Right ventricle myocardium superior (tissue), 1 donor: ENCODE results near the gene GAREM1. TPM values are rescaled to one million over a fixed set of nuclear protein-coding genes. Genes with fewer than 3 reads are reported as not detected.

Experiments
- ATAC-seq: fragments of 200-7000 bp; cut with Tn5 transposase; one replicate; pipeline ENCODE4 v1.9.1; 2020; ENCODE audit warnings: mild to moderate bottlenecking; ENCODE audit not compliant: poor library complexity
- DNase-seq: peaks from one replicate; pipeline ENCODE4 v3.0.0-alpha.2; 2020
- intact Hi-C: fragments of 100-400 bp; cut with DNase I; formaldehyde crosslinking; loops from one replicate; pipeline ENCODE4 v1.11.2; 2022
- total RNA-seq: library from RNA; stranded (reverse); fragmentation: NEBNext Ultra II Directional; extraction: Animal tissue kit (Norgen Biotek cat#: 25700); gene quantifications from one replicate; pipeline ENCODE4 v1.2.1, GENCODE V29; 2021
- donor health status: DM: no; HTN: yes; CAD: no; lungs with severe emphysema.

The GAREM1 gene
- total RNA-seq, 1 donor from 2014 or later = 23.5 TPM

GRCh38 chr18:32289483-32290075, 181.1 kb downstream of the GAREM1 start:
- peak; percentile 77 for ATAC-seq
- intact Hi-C loops = loop anchor here (5.0 to 10.0 kb wide), 2 partner anchors 65 to 178 kb away; no protein-coding TSS in a partner anchor
- DNase-seq = no peak

- intact Hi-C loops = loop anchor here (5.0 kb wide), 1 partner anchor 179 kb away; no protein-coding TSS in a partner anchor
- DNase-seq = no peak
- no peak for ATAC-seq
Observed at GRCh38 chr18:32287873-32288272, 182.8 kb downstream of the GAREM1 start.

GRCh38 chr18:32287249-32287648, 183.4 kb downstream of the GAREM1 start:
- DNase-seq (no peak), ATAC-seq (peak; percentile 28)
- intact Hi-C loops = loop anchor here (5.0 kb wide), 1 partner anchor 180 kb away; no protein-coding TSS in a partner anchor

- intact Hi-C loops = loop anchor here (5.0 kb wide), 1 partner anchor 181 kb away; no protein-coding TSS in a partner anchor
Observed at GRCh38 chr18:32286749-32287148, 183.9 kb downstream of the GAREM1 start.

DNA sequence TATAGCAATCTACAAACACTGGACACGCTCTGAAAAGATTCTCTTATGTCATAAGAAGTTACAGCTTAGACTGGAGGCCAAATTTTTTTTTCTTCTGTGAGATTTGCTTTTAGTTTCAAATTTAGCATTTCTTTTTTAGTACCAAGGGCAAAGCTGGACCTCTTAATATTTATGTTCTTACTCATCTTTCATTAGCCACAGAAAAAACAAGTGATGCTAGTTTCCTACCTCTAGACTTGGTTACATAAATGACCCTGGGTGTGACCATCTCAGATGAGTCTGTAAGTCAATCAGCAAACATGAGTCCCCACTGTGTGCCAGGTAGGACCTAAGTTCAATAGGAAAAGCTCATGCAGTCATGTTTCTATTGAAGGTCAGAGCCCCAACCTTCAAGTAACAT, 186.4 kb downstream of the GAREM1 start:
- DNase-seq (no peak), ATAC-seq (no peak)
- intact Hi-C loops = no loop called here

More at GRCh38 chr18:32286749-32287148, 183.9 kb downstream of the GAREM1 start:
- DNase-seq (no peak), ATAC-seq (no peak)

GRCh38 chr18:32280911-32281310, 189.8 kb downstream of the GAREM1 start:
- no peak for ATAC-seq
- intact Hi-C loops = no loop called here
- DNase-seq = no peak

DNA sequence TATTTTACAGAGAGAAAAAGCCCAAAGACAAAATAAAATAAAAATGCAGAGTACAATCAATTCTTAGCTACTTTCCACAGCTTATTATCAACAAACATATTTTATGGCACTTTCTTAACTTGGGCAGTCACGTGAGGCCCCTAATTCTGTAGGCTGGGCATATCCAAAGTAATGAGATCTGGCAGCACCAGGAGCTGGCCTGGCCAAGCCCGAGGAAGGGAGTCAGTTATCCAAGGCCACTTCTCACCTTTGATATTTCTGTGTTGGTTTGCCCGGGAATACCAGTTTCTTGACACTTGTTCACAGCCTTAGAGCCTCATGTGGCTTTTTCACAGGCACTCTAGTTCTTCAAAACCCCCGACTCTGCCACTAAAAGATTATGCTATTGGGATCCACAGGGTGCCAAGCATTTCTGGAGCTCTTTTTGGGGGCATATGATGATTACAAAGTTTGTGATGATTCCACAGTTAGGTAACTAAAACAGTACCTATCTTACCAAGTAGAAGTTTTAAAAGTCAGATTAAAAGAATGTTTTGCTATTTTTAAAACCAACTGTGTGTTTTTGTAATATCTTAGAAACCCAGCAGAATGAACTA, 190.4 kb downstream of the GAREM1 start:
- intact Hi-C loops = no loop called here
- no peak for DNase-seq
- no peak for ATAC-seq

- no peak for DNase-seq
- intact Hi-C loops = no loop called here
- ATAC-seq = no peak
Observed at GRCh38 chr18:32278177-32278799, 192.4 kb downstream of the GAREM1 start.

GRCh38 chr18:32277549-32277948, 193.1 kb downstream of the GAREM1 start:
- ATAC-seq (no peak), DNase-seq (no peak)
- intact Hi-C loops = no loop called here

DNA sequence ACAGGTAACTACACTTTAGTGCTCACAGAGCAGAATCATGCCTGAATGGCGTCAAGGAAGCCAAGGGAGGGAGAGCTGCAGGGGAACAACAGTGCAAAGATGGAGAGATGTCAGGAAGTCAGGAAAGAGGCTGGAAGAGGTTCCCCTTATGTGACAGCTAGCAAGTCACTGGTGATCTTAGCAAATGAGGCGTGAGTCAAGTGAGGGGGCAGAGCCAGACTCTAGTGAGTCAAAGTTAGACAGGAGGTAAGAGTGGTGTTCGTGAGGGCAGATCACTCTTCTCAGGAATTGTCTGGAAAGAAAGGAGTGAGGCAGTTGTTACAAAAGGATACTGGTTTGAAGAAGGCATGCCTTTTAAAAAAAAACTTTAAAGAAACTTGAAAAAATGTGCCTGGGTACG, 193.8 kb downstream of the GAREM1 start:
- DNase-seq (no peak), ATAC-seq (no peak)
- intact Hi-C loops = no loop called here

- ATAC-seq (no peak), DNase-seq (no peak)
- intact Hi-C loops = no loop called here
Observed at GRCh38 chr18:32276256-32276655, 194.4 kb downstream of the GAREM1 start.

DNA sequence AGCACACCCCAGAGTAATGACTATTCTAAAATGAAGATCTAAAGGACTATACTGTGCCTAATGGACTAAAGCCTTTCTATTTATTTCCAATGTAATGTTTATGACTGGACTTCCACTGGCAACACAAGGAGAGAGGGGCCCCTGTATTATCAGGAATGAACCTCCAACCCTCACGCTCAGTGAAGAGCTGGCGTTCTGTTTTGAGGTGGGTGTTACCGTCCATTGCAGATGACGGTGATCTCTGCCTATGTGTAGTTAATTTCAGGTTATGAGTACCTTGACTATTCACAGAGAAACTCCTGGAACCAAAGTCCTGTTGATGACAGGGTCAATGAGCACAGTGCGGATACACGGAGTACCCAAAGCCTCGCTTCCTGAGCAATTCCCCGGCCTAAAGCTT, 195.5 kb downstream of the GAREM1 start:
- DNase-seq = no peak
- intact Hi-C loops = no loop called here
- ATAC-seq = no peak

DNA sequence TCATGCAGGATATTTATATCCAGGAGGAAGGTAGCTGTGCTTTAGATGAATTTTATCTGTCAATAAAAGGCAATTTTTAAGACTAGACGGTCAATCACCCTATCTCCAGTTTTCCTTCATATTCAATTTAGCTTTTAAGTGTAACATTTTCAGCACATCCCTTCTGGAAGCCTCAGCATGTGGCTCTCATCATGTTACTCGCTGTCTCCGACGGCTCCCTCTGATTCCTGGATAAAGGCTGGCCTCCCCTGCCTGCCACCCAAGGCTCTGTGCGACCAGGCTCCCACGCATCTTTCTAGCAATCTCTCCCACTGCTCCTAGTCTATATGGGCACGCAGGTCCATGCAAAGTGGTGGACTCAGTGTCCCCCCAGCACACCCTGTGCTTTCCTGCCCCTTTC, 196.4 kb downstream of the GAREM1 start:
- ATAC-seq (no peak), DNase-seq (no peak)
- intact Hi-C loops = loop anchor here (5.0 kb wide), 1 partner anchor 198 kb away; the partner anchor contains the start of gene GAREM1

- peak; percentile 84 for ATAC-seq
- intact Hi-C loops = loop anchor here (2.0 to 5.0 kb wide), 2 partner anchors 201 to 277 kb away; partner anchors contain the start of gene GAREM1
- DNase-seq = no peak
Observed at GRCh38 chr18:32271672-32272208, 198.9 kb downstream of the GAREM1 start.

DNA sequence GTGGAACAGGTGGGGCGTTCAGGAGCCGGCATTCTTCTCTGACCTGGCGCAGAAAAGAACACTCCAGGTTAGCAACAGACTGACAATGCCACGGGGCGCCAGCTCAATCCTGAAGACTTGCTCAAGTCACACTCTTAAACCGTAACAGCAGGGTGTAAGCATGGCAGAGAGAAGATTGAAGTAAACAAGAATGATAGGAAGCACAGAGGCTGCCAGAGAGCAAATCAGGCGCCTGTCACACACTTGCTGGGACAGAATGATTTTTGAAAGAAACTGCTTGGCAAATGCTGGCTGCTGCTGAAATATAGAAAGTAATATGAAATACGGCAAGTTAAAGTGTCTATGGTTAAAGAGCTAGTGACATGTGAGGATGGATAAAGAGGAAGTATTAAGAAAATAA, 200.3 kb downstream of the GAREM1 start:
- intact Hi-C loops = loop anchor here (2.0 to 5.0 kb wide), 2 partner anchors 202 to 278 kb away; partner anchors contain the start of gene GAREM1
- no peak for DNase-seq
- ATAC-seq = no peak

DNA sequence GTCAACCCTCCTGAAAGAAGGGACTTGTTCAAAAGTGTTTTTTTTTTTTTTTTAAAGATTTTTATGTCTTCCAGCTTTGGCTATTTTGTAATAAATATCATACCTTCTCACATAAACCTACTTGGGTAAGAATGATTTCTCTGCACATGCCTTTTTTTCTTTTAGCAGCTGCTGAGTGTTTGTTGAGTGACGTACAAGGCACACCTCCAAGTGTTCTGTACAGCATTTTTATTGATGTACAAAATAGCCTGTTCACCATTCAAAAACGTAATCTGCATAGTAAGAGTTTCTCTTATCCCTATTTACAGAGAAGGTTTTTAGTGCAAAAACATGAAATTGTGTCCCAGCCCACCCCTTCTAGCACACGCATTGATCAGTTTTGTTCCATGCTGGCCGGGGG, 203.2 kb downstream of the GAREM1 start:
- no peak for DNase-seq
- no peak for ATAC-seq
- intact Hi-C loops = no loop called here

DNA sequence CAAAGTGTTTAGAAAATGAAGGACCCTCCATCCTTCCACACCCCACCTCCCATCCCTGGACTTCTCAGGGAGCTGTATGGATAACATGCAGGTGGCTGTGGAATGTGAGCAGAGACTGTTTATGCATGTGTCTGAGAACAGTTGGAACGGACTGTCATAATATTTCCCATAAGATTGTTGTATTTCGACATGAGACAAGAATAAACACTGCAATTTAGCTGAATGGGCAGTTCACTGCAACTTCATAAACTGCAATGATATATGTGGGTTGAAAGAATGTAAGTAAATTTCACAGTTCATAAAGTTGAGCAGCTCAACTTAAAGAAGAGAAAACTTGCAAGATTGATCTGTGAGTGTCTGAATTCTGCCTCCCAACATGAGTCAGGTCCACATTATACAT, 206.3 kb downstream of the GAREM1 start:
- ATAC-seq = no peak
- intact Hi-C loops = no loop called here

GRCh38 chr18:32262092-32262491, 208.6 kb downstream of the GAREM1 start:
- intact Hi-C loops = no loop called here
- ATAC-seq = peak; percentile 34
- DNase-seq = no peak

More for the DNA sequence above, 206.3 kb downstream of the GAREM1 start:
- DNase-seq = no peak

DNA sequence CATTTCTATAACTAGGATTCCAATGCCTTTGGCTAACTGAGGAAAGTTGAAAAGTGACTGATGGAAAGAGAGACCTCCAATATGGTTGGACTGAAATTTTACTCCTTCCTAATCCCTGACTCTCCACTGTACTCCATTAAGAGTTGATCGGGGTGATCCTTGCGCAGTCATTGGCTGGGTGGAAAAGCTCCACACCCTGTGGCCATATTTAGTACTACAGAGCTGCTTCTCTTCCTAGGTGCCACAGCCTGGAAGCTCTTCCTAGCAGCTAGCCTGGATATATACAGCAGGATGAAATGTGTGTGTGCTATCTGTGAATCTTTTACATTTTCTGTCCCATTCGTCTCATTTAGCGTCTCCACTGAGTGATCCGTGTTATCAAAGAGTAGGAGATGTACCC, 209.7 kb downstream of the GAREM1 start:
- intact Hi-C loops = no loop called here
- ATAC-seq (no peak), DNase-seq (no peak)

DNA sequence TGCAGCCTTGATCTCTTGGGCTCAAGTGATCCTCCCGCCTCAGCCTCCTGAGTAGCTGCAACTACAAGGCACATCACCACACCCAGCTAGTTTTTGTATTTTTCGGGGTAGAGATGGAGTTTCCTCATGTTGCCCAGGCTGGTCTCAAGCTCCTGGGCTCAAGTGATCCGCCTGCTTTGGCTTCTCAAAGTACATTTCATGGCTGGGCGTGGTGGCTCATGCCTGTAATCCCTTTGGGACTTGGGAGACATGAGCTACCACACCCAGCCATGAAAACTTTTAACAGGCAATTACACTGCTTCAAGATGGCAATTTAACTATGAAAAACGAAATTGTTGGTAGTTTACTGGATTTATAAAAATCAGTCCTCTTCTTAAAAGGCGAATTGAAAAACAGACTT, 211.1 kb downstream of the GAREM1 start:
- DNase-seq (no peak), ATAC-seq (no peak)
- intact Hi-C loops = no loop called here
